SHP77 (cell line): Measurements from ENCODE around the gene PPM1H.
A peak's percentile ranks its signal among the peaks of the same experiment; 100 is the strongest.
"Not testable (repeated sequence)": the region's sequence is repeated elsewhere in the genome, so short reads cannot be mapped to it uniquely, and the experiment has no call there.

ENCODE experiments used
- DNase-seq, 2 experiments: peaks; one replicate each; lab custom pipeline; 2025; lab: John Stamatoyannopoulos, UW

Gene PPM1H

GRCh38 chr12:62732861-62733427 is 202.0 kb downstream of the PPM1H start:
- no peak for DNase-seq

DNA sequence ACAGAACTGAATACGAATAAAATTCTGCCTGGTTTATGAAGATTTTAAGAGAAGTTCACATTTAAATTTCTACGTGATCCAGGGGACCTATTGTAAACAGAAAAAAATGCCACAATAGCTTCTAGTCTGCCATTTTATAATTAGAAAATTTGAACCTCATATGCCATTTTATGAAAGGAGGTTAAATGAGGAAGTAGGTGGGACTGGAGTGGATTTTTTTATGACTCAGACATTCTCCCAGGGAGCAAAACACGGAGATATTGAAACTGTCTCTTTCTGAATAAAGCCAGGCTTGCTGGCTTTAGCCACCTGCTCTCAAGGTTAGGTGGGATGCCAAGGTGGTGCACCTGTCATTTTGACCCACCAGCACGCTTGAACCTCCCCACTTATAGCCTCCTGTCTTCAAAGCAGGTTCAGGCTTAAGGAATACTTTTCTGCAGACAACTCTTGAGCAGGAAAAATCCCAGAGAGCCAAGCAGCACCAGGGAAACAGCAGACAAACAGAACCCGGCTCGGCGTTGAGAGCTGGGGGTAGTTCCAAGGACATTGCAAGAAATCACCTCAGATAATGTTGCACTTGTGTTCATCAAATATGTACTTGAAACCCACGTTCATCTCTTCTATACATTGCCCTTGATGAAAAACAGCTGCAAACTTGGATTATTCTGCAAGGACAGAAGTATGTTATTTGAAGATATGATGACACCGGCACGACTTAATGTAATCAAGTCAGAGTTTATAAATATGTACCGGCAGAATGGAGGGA is 203.7 kb downstream of the PPM1H start:
- DNase-seq = peak in 1 of 2 experiments; percentile 33

DNA sequence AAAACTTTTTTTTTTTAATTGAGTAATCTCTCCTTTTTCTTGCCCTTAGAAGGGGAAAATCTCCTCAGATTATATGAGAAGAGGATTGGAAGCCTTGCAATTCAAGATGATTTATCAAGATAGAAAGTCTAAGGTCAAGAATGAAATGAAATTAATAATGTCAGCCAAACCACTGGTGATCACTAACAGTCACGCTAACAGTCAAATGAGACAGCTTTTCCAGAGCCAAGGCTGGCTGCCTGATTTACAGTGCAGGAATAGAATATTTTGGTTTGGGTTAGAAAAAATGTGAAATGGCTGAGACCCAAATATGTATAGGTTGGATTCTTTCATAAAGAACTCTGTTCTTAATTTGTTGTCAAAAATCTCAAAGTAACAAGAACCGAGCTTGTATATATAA is 204.3 kb downstream of the PPM1H start:
- DNase-seq = no peak

DNA sequence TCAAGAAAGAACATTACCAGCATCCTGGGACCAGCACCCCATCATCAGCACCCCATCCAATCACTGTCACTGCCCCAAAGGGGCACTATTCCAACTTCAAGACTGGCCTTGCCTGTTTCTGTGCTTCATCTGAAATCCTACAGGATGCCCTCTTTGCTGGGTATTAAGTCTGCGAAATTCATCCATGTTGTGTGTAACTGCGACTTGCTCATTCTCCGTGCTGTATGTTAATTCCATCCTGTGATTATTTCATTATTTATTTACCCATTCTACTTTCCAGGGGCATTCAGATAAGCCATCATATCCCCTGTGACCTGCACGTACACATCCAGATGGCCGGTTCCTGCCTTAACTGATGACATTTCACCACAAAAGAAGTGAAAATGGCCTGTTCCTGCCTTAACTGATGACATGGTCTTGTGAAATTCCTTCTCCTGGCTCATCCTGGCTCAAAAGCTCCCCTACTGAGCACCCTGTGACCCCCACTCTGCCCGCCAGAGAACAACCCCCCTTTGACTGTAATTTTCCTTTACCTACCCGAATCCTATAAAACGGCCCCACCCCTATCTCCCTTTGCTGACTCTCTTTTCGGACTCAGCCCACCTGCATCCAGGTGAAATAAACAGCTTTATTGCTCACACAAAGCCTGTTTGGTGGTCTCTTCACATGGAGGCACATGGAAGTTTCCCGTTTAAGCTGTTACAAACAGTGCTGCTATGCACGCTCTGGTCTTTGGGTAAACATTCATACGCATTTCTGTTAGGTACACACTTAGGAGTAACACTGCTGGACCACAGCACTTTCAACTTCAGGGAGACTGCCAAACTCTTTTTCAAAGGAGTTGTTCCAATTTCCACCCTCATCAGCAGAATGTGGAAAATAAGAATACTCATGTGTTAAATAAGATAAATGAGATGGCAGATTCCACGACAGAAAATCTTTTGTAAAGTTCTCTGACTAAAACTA is 205.1 kb downstream of the PPM1H start:
- DNase-seq = not testable (repeated sequence)

- no peak for DNase-seq
Observed at GRCh38 chr12:62728741-62729140, 206.2 kb downstream of the PPM1H start.

- DNase-seq = no peak
Observed at GRCh38 chr12:62726471-62726980, 208.4 kb downstream of the PPM1H start.

GRCh38 chr12:62725781-62726180 is 209.2 kb downstream of the PPM1H start:
- no peak for DNase-seq

GRCh38 chr12:62724947-62725451 is 210.0 kb downstream of the PPM1H start:
- DNase-seq = no peak

- DNase-seq = no peak
Observed at GRCh38 chr12:62724285-62724684, 210.7 kb downstream of the PPM1H start.

GRCh38 chr12:62722971-62723680 is 211.8 kb downstream of the PPM1H start:
- peak; percentile 41 to 46 for DNase-seq

DNA sequence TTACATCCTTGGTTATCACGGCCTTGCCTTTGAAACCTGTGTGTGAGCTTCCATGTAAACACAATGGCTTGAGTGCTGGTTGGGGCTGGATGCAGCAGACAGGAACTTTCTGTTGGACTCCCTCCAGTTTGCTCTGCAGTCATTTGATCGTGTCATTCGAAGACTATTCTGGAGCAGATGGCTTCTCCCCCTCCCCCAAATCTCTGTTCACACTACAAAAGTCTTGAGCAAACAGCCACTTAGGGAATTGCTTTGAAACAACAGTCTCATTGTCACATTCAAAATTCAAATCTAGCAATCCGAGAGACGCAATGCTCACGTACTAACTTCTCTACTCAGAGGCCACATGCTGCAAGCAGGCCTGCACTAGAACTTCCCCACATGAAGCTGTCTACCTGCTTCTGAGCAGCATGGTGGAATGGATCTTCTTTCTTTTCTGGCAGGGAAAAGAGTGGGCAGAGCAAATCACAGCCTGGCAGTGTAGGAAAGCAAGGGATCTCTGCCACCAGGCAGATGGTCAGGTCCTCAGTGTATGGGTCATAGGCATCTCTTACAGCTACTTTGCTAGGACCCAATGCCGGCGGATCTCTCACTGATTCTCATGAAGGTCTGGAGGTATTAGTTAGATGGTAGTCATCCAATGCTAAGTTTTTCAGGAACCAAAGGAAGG is 214.2 kb downstream of the PPM1H start:
- DNase-seq = peak; percentile 55 to 64

DNA sequence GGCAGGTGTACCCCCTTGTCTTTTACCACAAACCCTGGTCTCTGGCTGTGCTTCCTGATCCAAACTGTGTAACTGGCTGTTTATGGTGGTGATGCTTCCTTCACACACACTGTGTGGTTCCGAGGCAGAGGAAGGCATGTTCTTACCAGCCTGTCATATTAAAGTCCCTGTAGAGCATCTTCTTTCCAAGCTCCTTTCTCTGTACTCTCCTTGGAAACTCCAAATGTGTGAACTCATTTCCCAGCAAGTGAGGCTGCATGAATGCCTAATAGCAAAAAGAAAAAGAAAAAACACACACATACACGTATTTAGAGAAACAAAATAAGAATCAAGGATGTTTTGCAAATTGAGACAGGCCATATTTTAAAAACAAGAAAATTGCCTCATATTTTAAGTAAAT is 214.9 kb downstream of the PPM1H start:
- no peak for DNase-seq

DNA sequence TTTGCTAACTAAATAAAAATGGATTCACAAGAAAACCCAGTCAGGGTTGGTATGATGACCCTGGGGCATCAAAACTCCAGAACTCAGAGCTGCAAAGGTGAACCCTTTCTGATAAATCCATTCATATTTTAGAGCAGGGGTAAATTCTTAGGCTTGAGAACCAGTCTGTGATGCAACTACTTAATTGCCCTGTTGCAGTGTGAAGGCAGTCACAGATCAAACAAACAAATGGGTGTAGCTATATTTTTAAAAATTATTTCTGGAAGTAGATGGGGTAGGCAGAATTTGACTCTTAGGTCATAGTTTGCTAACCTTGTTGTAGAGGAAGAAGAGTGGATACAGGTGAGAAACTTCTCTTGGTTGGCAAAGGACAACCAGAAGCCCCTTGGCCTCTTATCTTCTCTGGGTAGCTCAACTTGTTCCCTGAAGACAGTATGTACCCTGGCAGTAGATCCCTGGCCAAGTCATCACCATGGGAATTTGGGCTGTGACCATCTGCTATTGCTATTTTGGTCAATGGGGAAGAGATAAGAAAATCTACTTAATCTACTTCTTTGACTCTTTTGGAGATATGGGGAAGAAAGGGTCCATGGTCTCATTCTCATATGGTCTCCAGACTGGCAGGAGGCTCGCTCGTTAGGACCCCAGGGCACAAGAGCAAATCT is 216.1 kb downstream of the PPM1H start:
- DNase-seq = no peak

DNA sequence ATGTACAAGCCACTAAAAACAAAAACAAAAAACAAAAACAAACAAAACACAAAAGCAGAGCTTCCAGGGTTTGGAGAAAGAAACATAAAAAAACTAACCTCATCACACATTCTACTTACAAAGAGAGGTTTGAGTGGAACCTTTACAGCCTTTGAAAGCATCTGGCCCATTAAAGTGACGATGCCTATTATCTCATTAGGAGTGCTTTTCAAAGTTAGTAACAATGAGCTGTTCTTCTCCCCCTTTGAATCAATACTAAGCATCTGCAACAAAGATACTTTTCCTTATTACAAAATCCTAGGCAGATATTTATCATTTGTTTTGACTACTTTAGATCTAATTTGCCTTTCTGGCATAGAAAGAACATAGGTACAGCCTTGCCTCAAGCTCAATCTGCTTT is 217.3 kb downstream of the PPM1H start:
- DNase-seq = no peak

- DNase-seq = no peak
Observed at GRCh38 chr12:62716866-62717525, 218.0 kb downstream of the PPM1H start.

GRCh38 chr12:62716037-62716436 is 218.9 kb downstream of the PPM1H start:
- no peak for DNase-seq

DNA sequence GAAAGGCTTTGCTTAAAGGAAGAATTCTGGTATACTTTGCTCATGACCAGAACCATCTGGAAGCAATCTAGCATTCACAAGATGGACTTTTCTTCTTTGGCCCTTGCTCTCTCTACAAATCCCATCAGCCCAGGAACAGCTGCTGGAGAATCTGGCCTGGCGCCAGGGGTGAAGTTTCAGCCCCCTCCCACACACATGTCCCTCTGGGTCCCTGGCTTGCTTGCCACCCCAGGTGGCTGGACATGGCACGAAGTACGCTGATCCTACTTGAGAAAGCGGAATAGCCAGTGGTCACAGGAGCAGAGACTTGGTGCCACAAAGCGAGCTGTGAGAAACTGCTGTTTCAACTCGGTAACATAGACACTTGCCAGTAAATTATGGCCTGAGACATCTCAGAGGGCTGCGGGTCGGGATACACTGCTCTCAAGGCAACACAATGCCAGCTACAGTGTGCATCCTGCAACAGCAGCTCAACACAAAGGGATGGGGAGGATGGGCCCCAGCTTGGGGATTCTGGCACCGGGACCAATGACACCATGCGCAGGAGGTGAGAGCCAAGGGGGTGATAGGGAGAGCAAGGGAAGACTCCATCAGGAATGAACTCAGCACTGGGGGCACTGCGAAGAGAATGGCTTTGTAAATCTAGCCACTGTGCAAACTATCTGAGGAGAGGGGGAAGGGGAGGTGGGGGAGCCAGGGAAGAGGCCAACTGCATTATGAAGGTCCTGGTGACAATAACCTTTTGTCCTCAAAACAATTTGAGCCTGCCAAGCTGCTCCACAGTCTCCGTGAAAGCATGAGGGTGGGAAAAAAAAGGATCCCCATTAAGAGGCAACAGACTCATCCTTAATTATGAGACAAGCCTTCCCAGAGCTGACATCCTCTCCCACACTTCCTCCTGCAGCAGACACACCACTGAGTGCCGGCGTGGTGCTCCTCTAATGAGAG is 219.9 kb downstream of the PPM1H start:
- peak in 1 of 2 experiments; percentile 34 for DNase-seq

- DNase-seq = no peak
Observed at GRCh38 chr12:62714181-62714773, 220.7 kb downstream of the PPM1H start.
